Gastrocnemius medialis (tissue), 4 donors: Measurements from ENCODE around the gene STARD13. TPM values are rescaled to one million over a fixed set of nuclear protein-coding genes. Genes with fewer than 3 reads are reported as not detected.

Experiments
- ATAC-seq, 2 donors: fragments of 150-250 bp; one replicate each; pipeline ENCODE4 v1.9.1; 2016
- DNase-seq, 2 donors: peaks; one replicate each; pipeline ENCODE4 v3.0.0-alpha.2; 2019
- H3K27ac ChIP-seq, 4 donors: fragments of 200-600 bp; sonication (generic); 1 replicate in 1 of 4; 2 replicates in 3 of 4; pipeline ENCODE4 v1.5.1; 2016 to 2018; ENCODE audit warnings: mild to moderate bottlenecking in 2 of 4, moderate library complexity in 1 of 4
- H3K27me3 ChIP-seq, 3 donors: fragments of 200-600 bp; sonication (generic) in 2 of 3; 1 replicate in 1 of 3; 2 replicates in 2 of 3; pipeline versions ENCODE4 v1.5.1 to v1.6.0; 2016 to 2019; ENCODE audit warnings: mild to moderate bottlenecking in 1 of 3, moderate library complexity in 1 of 3
- H3K36me3 ChIP-seq, 2 donors: fragments of 200-600 bp; sonication (generic) in 1 of 2; one replicate each; pipeline ENCODE4 v1.5.1; 2017 to 2018
- H3K4me1 ChIP-seq, 2 donors: fragments of 200-600 bp; sonication (generic) in 1 of 2; one replicate each; pipeline ENCODE4 v1.5.1; 2016 to 2017; ENCODE audit warnings: mild to moderate bottlenecking in 2 of 2
- H3K4me3 ChIP-seq, 4 donors: fragments of 200-600 bp; sonication (generic) in 3 of 4; 1 replicate in 1 of 4; 2 replicates in 3 of 4; pipeline ENCODE4 v1.5.1; 2016 to 2019; ENCODE audit warnings: mild to moderate bottlenecking in 2 of 4
- H3K9me3 ChIP-seq, 3 donors: fragments of 200-600 bp; sonication (generic) in 2 of 3; 1 replicate in 1 of 3; 2 replicates in 2 of 3; pipeline ENCODE4 v1.5.1; 2016 to 2019
- POLR2A ChIP-seq, 2 donors: fragments of 450-650 bp; IDR thresholded peaks; one replicate each; pipeline ENCODE4 v1.6.1; 2017; ENCODE audit warnings: antibody characterized with exemption in 2 of 2, mild to moderate bottlenecking in 2 of 2, moderate library complexity in 2 of 2
- in situ Hi-C, 4 donors: fragments of 200-750 bp; cut with MboI; loops; one replicate each; pipeline versions ENCODE4 v1.15.0 to v1.8.0; 2017; ENCODE audit warnings: low sequenced_read_pairs in 4 of 4
- intact Hi-C: fragments of 100-400 bp; cut with DNase I; formaldehyde crosslinking; loops from one replicate; pipeline ENCODE4 v1.15.1; 2023; ENCODE audit warnings: low total_unique reads
- total RNA-seq, 4 donors: library from RNA; depleted of rRNA; stranded (reverse); fragments of >200 nt; gene quantifications; one replicate each; pipeline versions ENCODE4 v1.1.0 to v1.2.3, GENCODE V29; 2016
- TF ChIP-seq, protein P1 (sequence below), 5 experiments: fragments of 450-650 bp in 3 of 5; fragments of 200-600 bp in 2 of 5; sonication (generic) in 2 of 5; IDR thresholded peaks in 4 of 5; conservative IDR thresholded peaks in 1 of 5; 1 replicate in 4 of 5; 2 replicates in 1 of 5; pipeline ENCODE4 v1.5.1; 2016 to 2019; ENCODE audit warnings: antibody characterized with exemption in 5 of 5, mild to moderate bottlenecking in 3 of 5, moderate library complexity in 3 of 5

Gene STARD13
- total RNA-seq, 4 donors from 2014 or later, result 7.7 to 19.3 (median 12.0) TPM

DNA sequence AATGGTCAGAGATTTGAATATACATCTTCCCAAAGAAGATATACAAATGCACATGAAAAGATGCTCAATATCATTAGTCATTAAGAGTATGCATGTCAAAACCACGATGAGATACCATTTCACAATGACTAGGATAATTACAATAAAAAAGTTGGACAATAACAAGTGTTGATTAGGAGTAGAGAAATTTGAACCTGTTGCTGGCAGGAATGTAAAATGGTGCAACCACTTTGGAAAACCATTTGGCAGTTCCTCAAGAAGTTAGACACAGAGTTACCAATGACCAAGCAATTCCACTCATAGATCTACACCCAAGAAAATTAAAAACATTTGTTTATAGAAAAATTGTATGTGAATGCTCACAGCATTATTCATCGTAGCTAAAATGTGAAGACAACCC is 33.2 kb upstream of the STARD13 start:
- ATAC-seq, result no peak
- Histone ChIP-seq H3K9me3 (no peaks in the 10 kb centered on the region), H3K4me3 (no peak overlapping the region), H3K4me1 (peaks cover 0 to 11% of the 10 kb centered on the region in 2 donors), H3K27ac (no peak overlapping the region), H3K36me3 (no peaks in the 10 kb centered on the region), H3K27me3 (no peaks in the 10 kb centered on the region)
- DNase-seq, result no peak
- in situ Hi-C loops (no loop called here), intact Hi-C loops (no loop called here)
- TF ChIP-seq, protein P1, sequence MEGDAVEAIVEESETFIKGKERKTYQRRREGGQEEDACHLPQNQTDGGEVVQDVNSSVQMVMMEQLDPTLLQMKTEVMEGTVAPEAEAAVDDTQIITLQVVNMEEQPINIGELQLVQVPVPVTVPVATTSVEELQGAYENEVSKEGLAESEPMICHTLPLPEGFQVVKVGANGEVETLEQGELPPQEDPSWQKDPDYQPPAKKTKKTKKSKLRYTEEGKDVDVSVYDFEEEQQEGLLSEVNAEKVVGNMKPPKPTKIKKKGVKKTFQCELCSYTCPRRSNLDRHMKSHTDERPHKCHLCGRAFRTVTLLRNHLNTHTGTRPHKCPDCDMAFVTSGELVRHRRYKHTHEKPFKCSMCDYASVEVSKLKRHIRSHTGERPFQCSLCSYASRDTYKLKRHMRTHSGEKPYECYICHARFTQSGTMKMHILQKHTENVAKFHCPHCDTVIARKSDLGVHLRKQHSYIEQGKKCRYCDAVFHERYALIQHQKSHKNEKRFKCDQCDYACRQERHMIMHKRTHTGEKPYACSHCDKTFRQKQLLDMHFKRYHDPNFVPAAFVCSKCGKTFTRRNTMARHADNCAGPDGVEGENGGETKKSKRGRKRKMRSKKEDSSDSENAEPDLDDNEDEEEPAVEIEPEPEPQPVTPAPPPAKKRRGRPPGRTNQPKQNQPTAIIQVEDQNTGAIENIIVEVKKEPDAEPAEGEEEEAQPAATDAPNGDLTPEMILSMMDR (IDR thresholded peaks at IDR 0.05 in 4 of 5, conservative IDR thresholded peaks at IDR 0.05 in 1 of 5), result no peak
- no peak for TF ChIP-seq POLR2A (IDR thresholded peaks at IDR 0.05)

DNA sequence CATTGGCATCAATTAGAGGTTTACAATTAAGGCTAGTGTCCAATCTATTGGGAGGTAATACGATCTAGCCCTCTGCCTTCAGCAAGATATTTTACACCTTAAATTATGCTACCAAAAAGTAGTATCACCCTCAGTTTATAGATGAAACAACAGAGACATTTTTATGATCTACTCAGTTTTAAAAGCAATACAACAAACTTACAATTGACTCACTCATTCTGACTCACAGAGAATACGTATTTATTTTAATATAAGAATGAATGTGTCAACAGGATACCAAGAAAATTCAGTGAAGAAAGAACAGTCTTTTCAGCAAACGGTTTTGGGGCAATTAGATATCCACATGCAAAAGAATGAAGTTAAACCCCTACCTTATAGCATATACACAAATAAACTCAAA is 32.5 kb upstream of the STARD13 start:
- no peaks in the 10 kb centered on the region for H3K9me3 ChIP-seq
- ATAC-seq, result no peak
- no peaks in the 10 kb centered on the region for H3K27me3 ChIP-seq
- H3K36me3 ChIP-seq, result no peaks in the 10 kb centered on the region
- no peak for DNase-seq
- no peak overlapping the region for H3K4me3 ChIP-seq
- intact Hi-C loops (no loop called here), in situ Hi-C loops (no loop called here)
- no peak overlapping the region for H3K27ac ChIP-seq
- TF ChIP-seq, protein P1 (IDR thresholded peaks at IDR 0.05 in 4 of 5, conservative IDR thresholded peaks at IDR 0.05 in 1 of 5), result no peak
- TF ChIP-seq POLR2A (IDR thresholded peaks at IDR 0.05), result no peak
- H3K4me1 ChIP-seq, result peaks cover 0 to 4% of the 10 kb centered on the region in 2 donors

DNA sequence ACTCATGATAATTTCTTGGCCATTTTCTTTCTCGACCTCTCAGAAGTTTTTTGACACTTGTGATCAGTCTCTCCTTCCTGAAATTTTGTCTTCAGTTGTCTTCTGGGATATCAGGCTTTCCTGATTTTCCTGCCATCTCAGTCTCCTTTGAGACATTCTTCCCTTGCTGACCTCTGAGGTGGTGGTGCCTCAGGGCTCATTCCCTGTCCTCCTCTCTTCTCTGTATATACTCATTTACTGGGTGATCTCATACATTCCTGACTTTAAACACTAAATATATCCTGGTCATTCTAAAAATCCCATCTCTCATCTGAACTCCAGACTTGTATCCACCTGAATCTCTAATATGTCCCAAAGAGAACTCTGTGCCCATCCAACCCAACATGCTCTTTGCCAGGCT is 31.3 kb upstream of the STARD13 start:
- H3K36me3 ChIP-seq, result no peaks in the 10 kb centered on the region
- ATAC-seq (no peak), DNase-seq (no peak)
- H3K4me3 ChIP-seq, result no peak overlapping the region
- peaks cover 0 to 5% of the 10 kb centered on the region in 2 donors for H3K4me1 ChIP-seq
- intact Hi-C loops, result no loop called here
- H3K27ac ChIP-seq, result no peak overlapping the region
- no peaks in the 10 kb centered on the region for H3K27me3 ChIP-seq
- H3K9me3 ChIP-seq, result no peaks in the 10 kb centered on the region
- TF ChIP-seq POLR2A (IDR thresholded peaks at IDR 0.05), result no peak
- TF ChIP-seq, protein P1 (IDR thresholded peaks at IDR 0.05 in 4 of 5, conservative IDR thresholded peaks at IDR 0.05 in 1 of 5), result no peak
- in situ Hi-C loops, result no loop called here

DNA sequence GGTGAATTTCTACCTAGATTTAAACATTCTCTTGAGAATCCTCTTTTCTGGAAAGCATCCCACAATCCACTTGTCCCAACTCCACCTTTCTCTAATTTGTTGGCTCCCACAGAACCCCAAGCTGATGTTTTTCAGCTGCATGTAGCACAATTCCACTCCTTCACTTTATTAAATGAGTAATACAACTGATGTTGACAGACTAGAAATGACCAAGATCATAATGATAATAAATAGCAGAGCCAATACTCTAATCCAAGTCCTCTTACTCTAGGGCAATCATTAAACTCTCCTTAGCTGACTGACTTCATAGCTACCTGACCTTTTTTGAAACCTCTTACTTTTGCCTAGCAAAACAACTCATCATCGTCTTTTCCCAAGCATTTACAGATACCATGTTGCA is 27.9 kb upstream of the STARD13 start:
- peaks cover 0 to 8% of the 10 kb centered on the region in 2 donors for H3K4me1 ChIP-seq
- TF ChIP-seq POLR2A (IDR thresholded peaks at IDR 0.05), result no peak
- TF ChIP-seq, protein P1 (IDR thresholded peaks at IDR 0.05 in 4 of 5, conservative IDR thresholded peaks at IDR 0.05 in 1 of 5), result no peak
- H3K27me3 ChIP-seq, result no peaks in the 10 kb centered on the region
- H3K9me3 ChIP-seq, result no peaks in the 10 kb centered on the region
- H3K4me3 ChIP-seq, result no peak overlapping the region
- DNase-seq, result no peak
- ATAC-seq, result peak in 1 of 2 donors; percentile 20
- no peak overlapping the region for H3K27ac ChIP-seq
- no peaks in the 10 kb centered on the region for H3K36me3 ChIP-seq
- in situ Hi-C loops, result no loop called here
- intact Hi-C loops, result loop anchor here (2.0 kb wide), 1 partner anchor 187 kb away; no protein-coding TSS in a partner anchor

DNA sequence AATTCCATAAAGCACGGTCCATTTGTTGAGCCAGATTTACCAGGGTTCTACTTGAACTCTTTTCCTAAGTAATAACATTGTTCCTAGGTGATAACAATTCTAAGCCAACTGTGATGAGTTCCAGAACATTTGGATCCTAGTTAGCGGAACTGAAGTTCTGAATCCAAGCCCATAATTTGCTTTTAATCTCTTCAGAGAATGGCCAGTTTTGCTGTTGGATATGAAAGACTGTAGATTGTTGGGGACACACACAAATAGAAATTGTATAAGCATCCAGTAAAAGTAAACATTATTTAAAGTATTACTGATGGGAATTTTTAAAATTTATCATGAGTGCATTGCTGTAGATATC is 27.3 kb upstream of the STARD13 start:
- DNase-seq (no peak), ATAC-seq (peak in 1 of 2 donors; percentile 46)
- no peak overlapping the region for H3K27ac ChIP-seq
- TF ChIP-seq POLR2A (IDR thresholded peaks at IDR 0.05), result no peak
- TF ChIP-seq, protein P1 (IDR thresholded peaks at IDR 0.05 in 4 of 5, conservative IDR thresholded peaks at IDR 0.05 in 1 of 5), result no peak
- intact Hi-C loops, result loop anchor here (1.0 to 2.0 kb wide), 2 partner anchors 84 to 186 kb away; no protein-coding TSS in a partner anchor
- peaks cover 0 to 8% of the 10 kb centered on the region in 2 donors for H3K4me1 ChIP-seq
- H3K36me3 ChIP-seq, result no peaks in the 10 kb centered on the region
- no peaks in the 10 kb centered on the region for H3K9me3 ChIP-seq
- no peaks in the 10 kb centered on the region for H3K27me3 ChIP-seq
- H3K4me3 ChIP-seq, result no peak overlapping the region
- in situ Hi-C loops, result no loop called here
